B cell (primary cell): ENCODE results near the gene CHRNA7.

Experiments used
- EZH2 ChIP-seq: IDR thresholded peaks from 2 replicates; pipeline ENCODE4 v1.6.1; 2012; ENCODE audit warnings: borderline replicate concordance, low read depth, mild to moderate bottlenecking, moderate library complexity, low read length; ENCODE audit not compliant: insufficient read depth, poor library complexity, severe bottlenecking
- TF ChIP-seq, protein P1 (sequence below): fragments of 200-600 bp; IDR thresholded peaks from one replicate; pipeline ENCODE4 v1.8.0; 2022; ENCODE audit warnings: antibody characterized with exemption, mild to moderate bottlenecking

DNA sequence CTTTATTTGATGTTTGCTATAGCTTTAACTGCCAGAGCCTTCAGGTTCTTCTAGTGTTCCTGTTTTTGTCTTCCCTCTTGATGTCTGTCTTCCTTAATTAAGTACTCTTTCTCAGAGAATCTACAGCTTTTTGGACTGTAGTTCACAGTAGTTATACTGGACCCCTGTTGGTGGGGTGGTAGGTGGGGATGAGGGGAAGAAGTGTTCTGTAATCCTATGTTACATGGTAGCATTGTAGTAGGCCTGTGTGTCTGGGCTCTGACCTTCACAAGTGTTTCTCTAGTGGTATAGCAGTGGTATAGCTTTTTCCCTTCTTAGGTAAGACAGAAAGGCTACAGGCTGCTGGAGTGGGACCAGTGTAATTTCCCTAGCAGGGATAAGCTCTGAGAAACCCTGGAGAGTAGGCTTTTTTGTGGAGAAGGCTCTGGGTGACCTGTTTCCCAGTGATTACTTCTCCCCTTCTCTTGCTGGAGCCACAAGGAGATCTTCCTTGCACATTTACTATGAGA, 59.6 kb downstream of the CHRNA7 start:
- TF ChIP-seq, protein P1, sequence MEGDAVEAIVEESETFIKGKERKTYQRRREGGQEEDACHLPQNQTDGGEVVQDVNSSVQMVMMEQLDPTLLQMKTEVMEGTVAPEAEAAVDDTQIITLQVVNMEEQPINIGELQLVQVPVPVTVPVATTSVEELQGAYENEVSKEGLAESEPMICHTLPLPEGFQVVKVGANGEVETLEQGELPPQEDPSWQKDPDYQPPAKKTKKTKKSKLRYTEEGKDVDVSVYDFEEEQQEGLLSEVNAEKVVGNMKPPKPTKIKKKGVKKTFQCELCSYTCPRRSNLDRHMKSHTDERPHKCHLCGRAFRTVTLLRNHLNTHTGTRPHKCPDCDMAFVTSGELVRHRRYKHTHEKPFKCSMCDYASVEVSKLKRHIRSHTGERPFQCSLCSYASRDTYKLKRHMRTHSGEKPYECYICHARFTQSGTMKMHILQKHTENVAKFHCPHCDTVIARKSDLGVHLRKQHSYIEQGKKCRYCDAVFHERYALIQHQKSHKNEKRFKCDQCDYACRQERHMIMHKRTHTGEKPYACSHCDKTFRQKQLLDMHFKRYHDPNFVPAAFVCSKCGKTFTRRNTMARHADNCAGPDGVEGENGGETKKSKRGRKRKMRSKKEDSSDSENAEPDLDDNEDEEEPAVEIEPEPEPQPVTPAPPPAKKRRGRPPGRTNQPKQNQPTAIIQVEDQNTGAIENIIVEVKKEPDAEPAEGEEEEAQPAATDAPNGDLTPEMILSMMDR: no peak
- no peak for TF ChIP-seq EZH2
